ENCODE results near the gene TTLL9.

DNA sequence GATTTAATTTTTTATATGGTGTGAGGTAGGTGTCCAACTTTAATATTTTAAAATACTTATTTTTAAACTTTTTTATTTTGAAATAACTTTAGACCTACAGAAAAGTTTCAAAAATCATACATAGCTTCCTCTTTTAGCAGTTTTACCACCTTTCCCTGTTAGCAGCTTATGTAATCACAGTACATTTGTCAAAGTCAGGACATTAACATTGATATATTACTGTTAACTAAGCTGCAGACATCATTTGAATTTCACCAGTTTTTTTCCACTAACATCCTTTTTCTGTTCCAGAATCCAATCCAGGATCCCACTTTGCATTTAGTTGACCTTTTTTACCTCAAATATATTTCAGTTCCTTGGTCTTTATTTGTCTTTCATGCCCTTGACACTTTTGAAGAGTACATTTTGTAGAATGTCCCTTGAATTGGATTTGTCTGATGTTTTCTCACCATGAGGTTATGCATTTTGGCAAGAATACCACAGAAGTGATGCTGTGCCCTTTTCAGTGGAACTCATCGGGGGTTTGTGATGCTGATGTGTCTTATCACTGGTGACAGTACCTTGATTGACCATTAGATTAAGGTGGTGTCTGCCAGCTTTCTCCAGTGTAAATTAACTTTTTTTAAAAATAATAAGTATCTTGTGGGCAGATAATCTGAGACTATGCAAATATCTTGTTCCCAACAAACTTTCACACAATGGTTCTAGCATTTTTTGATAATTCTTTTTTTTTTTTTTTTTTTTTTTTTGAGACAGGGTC, 33.4 kb downstream of the TTLL9 start:
- no peak for TF ChIP-seq CTCF (IDR thresholded peaks at IDR 0.05; ENCODE audit: poor library complexity, severe bottlenecking)
- TF ChIP-seq EZH2 (IDR thresholded peaks at IDR 0.05; ENCODE audit: borderline replicate concordance, insufficient read depth, low read length, poor library complexity, severe bottlenecking) = no peak
- TF ChIP-seq SMC3 (conservative IDR thresholded peaks at IDR 0.05; ENCODE audit: poor library complexity) = no peak

All from neural cell (in vitro differentiated cells).